GM23248 (cell line): ENCODE results near the gene SPACA4. TPM values are rescaled to one million over a fixed set of nuclear protein-coding genes. Genes with fewer than 3 reads are reported as not detected.

Source experiments
- DNase-seq: peaks from one replicate; pipeline ENCODE4 v3.0.0-alpha.2; 2015
- H2AFZ ChIP-seq: fragments of 200-600 bp; sonication (generic); 2 replicates; pipeline ENCODE4 v1.6.1; 2016; ENCODE audit warnings: antibody characterized with exemption
- H3F3A ChIP-seq: fragments of 200-600 bp; sonication (generic); 2 replicates; pipeline ENCODE4 v1.6.1; 2016; ENCODE audit warnings: mild to moderate bottlenecking, antibody characterized with exemption, mixed run types; ENCODE audit not compliant: insufficient read depth
- H3K27ac ChIP-seq: fragments of 200-600 bp; sonication (generic); 2 replicates; pipeline ENCODE4 v1.5.1; 2016; ENCODE audit warnings: mild to moderate bottlenecking
- H3K27me3 ChIP-seq: fragments of 200-600 bp; sonication (generic); replicated peaks from 2 replicates; pipeline ENCODE4 v1.6.1; 2016; ENCODE audit warnings: mild to moderate bottlenecking; ENCODE audit not compliant: insufficient read depth
- H3K36me3 ChIP-seq: fragments of 200-600 bp; sonication (generic); 2 replicates; pipeline ENCODE4 v1.6.1; 2016; ENCODE audit warnings: low read depth, mild to moderate bottlenecking
- H3K4me1 ChIP-seq: fragments of 200-600 bp; sonication (generic); 2 replicates; pipeline ENCODE4 v1.6.1; 2016; ENCODE audit warnings: mild to moderate bottlenecking; ENCODE audit not compliant: insufficient read depth
- H3K4me2 ChIP-seq: fragments of 200-600 bp; sonication (generic); one replicate; pipeline ENCODE4 v1.6.1; 2016; ENCODE audit warnings: mild to moderate bottlenecking; ENCODE audit not compliant: unreplicated experiment
- H3K4me3 ChIP-seq: fragments of 200-600 bp; sonication (generic); 2 replicates; pipeline ENCODE4 v1.5.1; 2016; ENCODE audit warnings: mild to moderate bottlenecking
- H3K79me2 ChIP-seq: fragments of 200-600 bp; sonication (generic); 2 replicates; pipeline ENCODE4 v1.6.1; 2016; ENCODE audit warnings: mild to moderate bottlenecking; ENCODE audit not compliant: insufficient read depth
- H3K9ac ChIP-seq: fragments of 200-600 bp; sonication (generic); 2 replicates; pipeline ENCODE4 v1.6.1; 2016; ENCODE audit warnings: mild to moderate bottlenecking
- H3K9me2 ChIP-seq: fragments of 200-600 bp; sonication (generic); 2 replicates; pipeline ENCODE4 v1.6.1; 2016; ENCODE audit warnings: mixed run types, mild to moderate bottlenecking, moderate library complexity; ENCODE audit not compliant: insufficient read depth
- H3K9me3 ChIP-seq: fragments of 200-600 bp; sonication (generic); one replicate; pipeline ENCODE4 v1.6.1; 2017; ENCODE audit warnings: low read depth
- H4K20me1 ChIP-seq: fragments of 200-600 bp; sonication (generic); 2 replicates; pipeline ENCODE4 v1.6.0; 2016; ENCODE audit not compliant: insufficient read depth
- EZH2 ChIP-seq: fragments of 200-600 bp; sonication (generic); IDR thresholded peaks from 2 replicates; pipeline ENCODE4 v1.6.1; 2018; ENCODE audit warnings: antibody characterized with exemption, mild to moderate bottlenecking; ENCODE audit not compliant: insufficient read depth, poor library complexity, severe bottlenecking
- EZH2phosphoT487 ChIP-seq: fragments of 200-600 bp; sonication (generic); IDR thresholded peaks from 2 replicates; pipeline ENCODE4 v1.6.1; 2018; ENCODE audit warnings: antibody characterized with exemption, moderate library complexity, mild to moderate bottlenecking, low read depth; ENCODE audit not compliant: insufficient read depth
- WGBS, 2 experiments: methylation state at CpG; one replicate each; pipeline ENCODE4 v1.1.6; 2015 to 2017; ENCODE audit warnings: low lambda C conversion rate in 2 of 2, low coverage in 1 of 2; ENCODE audit errors: missing lambda C conversion rate in 2 of 2; 5-methylcytosine and 5-hydroxymethylcytosine counted together
- in situ Hi-C: fragments of 300-500 bp; cut with MboI; formaldehyde crosslinking; loops from 2 replicates; pipeline ENCODE4 v1.15.0; 2020
- polyA plus RNA-seq: library from polyadenylated mRNA; unstranded; fragments of >200 nt; fragmentation: Nextera tagmentation; extraction: Ambion mirVana; gene quantifications from 2 replicates; pipeline ENCODE4 v1.2.1, GENCODE V29; 2016
- total RNA-seq: library from RNA; depleted of rRNA; stranded (reverse); fragments of >200 nt; shearing (Covaris generic); gene quantifications from 2 replicates; pipeline ENCODE4 v1.2.3, GENCODE V29; 2014

Gene SPACA4
- total and polyA plus RNA-seq, 2 experiments from 2014 or later = not detected

GRCh38 chr19:48611872-48612271 is 5.3 kb downstream of the SPACA4 start:
- in situ Hi-C loops = no loop called here
- no peaks in the 10 kb centered on the region for H3K9me2 ChIP-seq
- peaks cover 12% of the 10 kb centered on the region; the same call in 1 of the 2 replicates for H3F3A ChIP-seq
- no peaks in the 10 kb centered on the region for H3K27me3 ChIP-seq
- peaks cover 12% of the 10 kb centered on the region for H3K79me2 ChIP-seq
- no peaks in the 10 kb centered on the region for H3K9me3 ChIP-seq
- 0 out of 2 replicates have a peak, but pooled peaks cover 4% of the 10 kb centered on the region for H4K20me1 ChIP-seq
- H3K4me2 ChIP-seq = no peak overlapping the region
- H3K4me1 ChIP-seq = peaks cover 4% of the 10 kb centered on the region; the same call in 1 of the 2 replicates
- H3K4me3 ChIP-seq = no peak overlapping the region
- no peak for TF ChIP-seq EZH2phosphoT487
- TF ChIP-seq EZH2 = no peak
- H2AFZ ChIP-seq = no peak overlapping the region
- no peak overlapping the region for H3K27ac ChIP-seq
- DNase-seq = no peak
- 87 to 88% methylated on average over 14 of the region's 14 CpGs for WGBS, 2 experiments
- peaks cover 16% of the 10 kb centered on the region for H3K36me3 ChIP-seq
- H3K9ac ChIP-seq = no peak overlapping the region

GRCh38 chr19:48613024-48613851 is 6.7 kb downstream of the SPACA4 start:
- H3K36me3 ChIP-seq = peaks cover 21% of the 10 kb centered on the region
- 80 to 85% methylated on average over 37 to 38 of the region's 39 CpGs for WGBS, 2 experiments
- no peak overlapping the region for H3K27ac ChIP-seq

GRCh38 chr19:48613852-48614435 is 7.4 kb downstream of the SPACA4 start:
- H4K20me1 ChIP-seq = peaks cover 12% of the 10 kb centered on the region; the same call in 1 of the 2 replicates
- peaks cover 14% of the 10 kb centered on the region for H3K4me1 ChIP-seq
- no peak overlapping the region for H3K27ac ChIP-seq
- H3K36me3 ChIP-seq = peaks cover 21% of the 10 kb centered on the region
- no peaks in the 10 kb centered on the region for H3K9me3 ChIP-seq
- no peaks in the 10 kb centered on the region for H3K9me2 ChIP-seq
- DNase-seq = peak; percentile 26
- no peak for TF ChIP-seq EZH2phosphoT487
- TF ChIP-seq EZH2 = no peak
- peaks cover 20% of the 10 kb centered on the region; the same call in 1 of the 2 replicates for H3F3A ChIP-seq
- no peak overlapping the region for H3K4me3 ChIP-seq
- peaks cover 33% of the 10 kb centered on the region for H3K79me2 ChIP-seq
- H3K4me2 ChIP-seq = no peak overlapping the region
- WGBS, 2 experiments = 55 to 67% methylated on average over 13 of the region's 13 CpGs
- H3K27me3 ChIP-seq = no peaks in the 10 kb centered on the region
- H3K9ac ChIP-seq = no peak overlapping the region
- H2AFZ ChIP-seq = no peak overlapping the region
- in situ Hi-C loops = no loop called here

More at GRCh38 chr19:48613024-48613851, 6.7 kb downstream of the SPACA4 start:
- in situ Hi-C loops = no loop called here
- DNase-seq = no peak
- Histone ChIP-seq H3K4me1 (peaks cover 14% of the 10 kb centered on the region), H3F3A (peaks cover 20% of the 10 kb centered on the region; the same call in 1 of the 2 replicates), H4K20me1 (peaks cover 12% of the 10 kb centered on the region; the same call in 1 of the 2 replicates), H2AFZ (no peak overlapping the region), H3K79me2 (peaks cover 26% of the 10 kb centered on the region), H3K4me3 (no peak overlapping the region), H3K4me2 (no peak overlapping the region), H3K9me2 (no peaks in the 10 kb centered on the region), H3K9me3 (no peaks in the 10 kb centered on the region), H3K27me3 (no peaks in the 10 kb centered on the region), H3K9ac (no peak overlapping the region)
- TF ChIP-seq EZH2phosphoT487 (no peak), EZH2 (no peak)

GRCh38 chr19:48614436-48615230 is 8.1 kb downstream of the SPACA4 start, which contains the start of gene FAM83E:
Gene FAM83E (minus strand): TSS chr19:48615076. CDS start chr19:48613372, 1,704 bp downstream.
- Histone ChIP-seq H3K4me2 (no peak within 1 kb of the TSS), H2AFZ (no peak within 1 kb of the TSS), H3K4me1 (peaks cover 14% of the 10 kb centered on the region), H3K9ac (0 out of 2 replicates have a peak within 1 kb of the TSS, but pooled peaks have one; percentile 15), H3K9me3 (no peaks in the 10 kb centered on the region), H3K27ac (no peak within 1 kb of the TSS), H3F3A (peaks cover 20% of the 10 kb centered on the region; the same call in 1 of the 2 replicates), H3K36me3 (peaks cover 21% of the 10 kb centered on the region), H3K79me2 (peaks cover 35% of the 10 kb centered on the region), H3K4me3 (no peak within 1 kb of the TSS), H3K27me3 (no peaks in the 10 kb centered on the region), H4K20me1 (peaks cover 12% of the 10 kb centered on the region; the same call in 1 of the 2 replicates), H3K9me2 (no peaks in the 10 kb centered on the region)
- TF ChIP-seq EZH2phosphoT487 (no peak), EZH2 (no peak)
- peak; percentile 34 for DNase-seq
- in situ Hi-C loops = no loop called here
- WGBS, 2 experiments = 43 to 49% methylated on average over 24 to 31 of the region's 31 CpGs
